DND-41 (cell line): ENCODE results near the gene TDRD7.

Experiments used
- ATAC-seq: fragments of 200-7000 bp; cut with Tn5 transposase; 3 replicates; pipeline ENCODE4 v1.9.1; 2021; ENCODE audit warnings: low read depth; ENCODE audit not compliant: insufficient read depth
- DNase-seq: peaks from one replicate; pipeline ENCODE4 v3.0.0-alpha.2; 2020
- H2AFZ ChIP-seq: 2 replicates; pipeline ENCODE4 v1.6.0; 2012; ENCODE audit warnings: low read depth, low read length
- H3K27ac ChIP-seq: 2 replicates; pipeline ENCODE4 v1.5.1; 2012; ENCODE audit warnings: low read length, inconsistent platforms
- H3K27me3 ChIP-seq: fragments of 200-600 bp; sonication (generic); 2 replicates; pipeline ENCODE4 v1.6.0; 2012; ENCODE audit warnings: low read length, mild to moderate bottlenecking, inconsistent platforms; ENCODE audit not compliant: insufficient read depth, poor library complexity
- H3K36me3 ChIP-seq: 2 replicates; pipeline ENCODE4 v1.5.1; 2012; ENCODE audit warnings: low read length, inconsistent platforms; ENCODE audit not compliant: insufficient read depth
- H3K4me1 ChIP-seq: 2 replicates; pipeline ENCODE4 v1.5.1; 2012; ENCODE audit warnings: mild to moderate bottlenecking, low read length; ENCODE audit not compliant: insufficient read depth
- H3K4me2 ChIP-seq: 2 replicates; pipeline ENCODE4 v1.6.0; 2012; ENCODE audit warnings: mild to moderate bottlenecking, moderate library complexity, low read length, inconsistent platforms; ENCODE audit not compliant: insufficient read depth
- H3K4me3 ChIP-seq, 2 experiments: fragments of 200-600 bp in 1 of 2; shearing (Covaris generic) in 1 of 2; 2 replicates each; pipeline ENCODE4 v1.5.1; 2012 to 2016; ENCODE audit warnings: inconsistent platforms in 2 of 2, low read length in 2 of 2, mild to moderate bottlenecking in 2 of 2, low read depth in 1 of 2, moderate library complexity in 1 of 2
- H3K79me2 ChIP-seq: 2 replicates; pipeline ENCODE4 v1.6.0; 2012; ENCODE audit warnings: low read length, inconsistent platforms; ENCODE audit not compliant: insufficient read depth
- H3K9ac ChIP-seq: 2 replicates; pipeline ENCODE4 v1.6.0; 2012; ENCODE audit warnings: low read depth, mild to moderate bottlenecking, inconsistent platforms, low read length, moderate library complexity
- H3K9me3 ChIP-seq: 2 replicates; pipeline ENCODE4 v1.5.1; 2012; ENCODE audit warnings: low read length, moderate library complexity, mild to moderate bottlenecking, inconsistent platforms; ENCODE audit not compliant: insufficient read depth, severe bottlenecking
- H4K20me1 ChIP-seq: 2 replicates; pipeline ENCODE4 v1.6.0; 2012; ENCODE audit warnings: low read length; ENCODE audit not compliant: insufficient read depth
- EZH2 ChIP-seq: IDR thresholded peaks from 3 replicates; pipeline ENCODE4 v1.6.1; 2012; ENCODE audit warnings: borderline replicate concordance, low read depth, mild to moderate bottlenecking, moderate library complexity, low read length, inconsistent platforms; ENCODE audit not compliant: severe bottlenecking
- TF ChIP-seq, protein P1 (sequence below): IDR thresholded peaks from 2 replicates; pipeline ENCODE4 v1.5.1; 2012; ENCODE audit warnings: borderline replicate concordance, low read length, moderate library complexity, mild to moderate bottlenecking; ENCODE audit not compliant: poor library complexity, severe bottlenecking; ENCODE audit errors: extremely low read depth

Gene TDRD7

GRCh38 chr9:97515662-97516061 lies 103.8 kb downstream of the TDRD7 start:
- DNase-seq (no peak), ATAC-seq (no peak)
- Histone ChIP-seq H3K79me2 (no peaks in the 10 kb centered on the region), H2AFZ (no peak overlapping the region), H3K4me1 (no peaks in the 10 kb centered on the region), H3K27ac (no peak overlapping the region), H4K20me1 (no peaks in the 10 kb centered on the region), H3K9me3 (no peaks in the 10 kb centered on the region), H3K4me3 (no peak overlapping the region), H3K27me3 (peaks cover 16% of the 10 kb centered on the region), H3K4me2 (no peak overlapping the region), H3K9ac (no peak overlapping the region), H3K36me3 (no peaks in the 10 kb centered on the region)
- TF ChIP-seq, protein P1, sequence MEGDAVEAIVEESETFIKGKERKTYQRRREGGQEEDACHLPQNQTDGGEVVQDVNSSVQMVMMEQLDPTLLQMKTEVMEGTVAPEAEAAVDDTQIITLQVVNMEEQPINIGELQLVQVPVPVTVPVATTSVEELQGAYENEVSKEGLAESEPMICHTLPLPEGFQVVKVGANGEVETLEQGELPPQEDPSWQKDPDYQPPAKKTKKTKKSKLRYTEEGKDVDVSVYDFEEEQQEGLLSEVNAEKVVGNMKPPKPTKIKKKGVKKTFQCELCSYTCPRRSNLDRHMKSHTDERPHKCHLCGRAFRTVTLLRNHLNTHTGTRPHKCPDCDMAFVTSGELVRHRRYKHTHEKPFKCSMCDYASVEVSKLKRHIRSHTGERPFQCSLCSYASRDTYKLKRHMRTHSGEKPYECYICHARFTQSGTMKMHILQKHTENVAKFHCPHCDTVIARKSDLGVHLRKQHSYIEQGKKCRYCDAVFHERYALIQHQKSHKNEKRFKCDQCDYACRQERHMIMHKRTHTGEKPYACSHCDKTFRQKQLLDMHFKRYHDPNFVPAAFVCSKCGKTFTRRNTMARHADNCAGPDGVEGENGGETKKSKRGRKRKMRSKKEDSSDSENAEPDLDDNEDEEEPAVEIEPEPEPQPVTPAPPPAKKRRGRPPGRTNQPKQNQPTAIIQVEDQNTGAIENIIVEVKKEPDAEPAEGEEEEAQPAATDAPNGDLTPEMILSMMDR = no peak
- no peak for TF ChIP-seq EZH2

- Histone ChIP-seq H3K36me3 (no peaks in the 10 kb centered on the region), H3K27me3 (peaks cover 18% of the 10 kb centered on the region), H3K9ac (no peak overlapping the region), H3K27ac (no peak overlapping the region), H4K20me1 (no peaks in the 10 kb centered on the region), H3K9me3 (no peaks in the 10 kb centered on the region), H2AFZ (no peak overlapping the region), H3K4me1 (no peaks in the 10 kb centered on the region), H3K79me2 (no peaks in the 10 kb centered on the region), H3K4me3 (no peak overlapping the region), H3K4me2 (no peak overlapping the region)
- DNase-seq (no peak), ATAC-seq (no peak)
- TF ChIP-seq, protein P1 = no peak
- no peak for TF ChIP-seq EZH2
These were observed 104.2 kb downstream of the TDRD7 start for GRCh38 chr9:97516111-97516510.

DNA sequence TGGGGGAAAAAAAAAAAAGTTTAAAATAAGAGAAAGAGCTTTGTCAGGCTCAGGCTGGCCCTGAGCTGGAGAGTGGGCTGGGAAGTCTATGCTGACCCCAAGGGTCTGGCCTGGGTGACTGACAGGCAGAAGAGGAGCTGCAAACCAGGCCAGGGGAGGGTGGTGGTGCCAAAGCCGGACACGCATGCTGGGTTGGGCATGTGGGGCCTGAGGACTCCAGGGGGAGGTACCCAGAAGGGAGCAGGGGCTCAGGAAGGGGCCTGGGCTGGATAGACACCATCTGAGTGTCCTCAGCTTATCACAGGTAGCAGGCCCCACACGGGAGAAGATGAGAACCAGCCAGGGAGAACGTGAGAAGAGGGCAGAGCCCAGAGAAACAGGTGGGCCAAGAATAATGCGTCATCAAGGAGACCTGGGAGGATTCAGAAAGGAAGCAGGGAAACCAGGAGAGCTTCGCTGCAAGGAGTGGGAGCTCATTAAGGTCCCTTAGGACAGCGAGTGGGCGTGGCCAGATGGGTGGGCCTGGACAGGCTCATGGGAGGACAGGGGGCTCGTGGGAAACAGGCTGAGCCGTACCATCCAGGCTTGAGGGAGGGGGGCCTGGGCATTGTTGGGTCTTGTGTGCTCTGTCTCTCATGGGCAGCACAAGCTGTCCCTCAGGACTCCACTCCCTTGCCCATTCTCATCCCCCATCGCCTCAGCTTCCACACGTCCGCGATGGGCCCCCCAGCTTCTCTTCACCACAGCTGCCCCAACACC lies 105.6 kb downstream of the TDRD7 start:
- no peaks in the 10 kb centered on the region for H3K36me3 ChIP-seq
- ATAC-seq (no peak), DNase-seq (no peak)
- TF ChIP-seq EZH2 = no peak
- TF ChIP-seq, protein P1 = no peak
- H3K27ac ChIP-seq = no peak overlapping the region
- H3K9ac ChIP-seq = no peak overlapping the region
- no peaks in the 10 kb centered on the region for H3K79me2 ChIP-seq
- H3K4me3 ChIP-seq = no peak overlapping the region
- no peaks in the 10 kb centered on the region for H3K9me3 ChIP-seq
- no peak overlapping the region for H2AFZ ChIP-seq
- H3K4me2 ChIP-seq = no peak overlapping the region
- H4K20me1 ChIP-seq = no peaks in the 10 kb centered on the region
- peaks cover 22% of the 10 kb centered on the region for H3K27me3 ChIP-seq
- H3K4me1 ChIP-seq = no peaks in the 10 kb centered on the region
